HCT116 (cell line): ENCODE data around the gene RRAS2.

ENCODE experiments used
- POLR2A ChIP-seq: IDR thresholded peaks from 2 replicates; pipeline ENCODE4 v1.7.0; 2011; ENCODE audit warnings: borderline replicate concordance; ENCODE audit not compliant: insufficient read depth, insufficient read length; ENCODE audit errors: extremely low read depth
- RAD21 ChIP-seq: IDR thresholded peaks from 2 replicates; pipeline ENCODE4 v1.6.1; 2012; ENCODE audit warnings: low read depth, mild to moderate bottlenecking
- YY1 ChIP-seq: IDR thresholded peaks from 2 replicates; pipeline ENCODE4 v1.6.1; 2011; ENCODE audit warnings: low read length, low read depth, moderate library complexity, mild to moderate bottlenecking; ENCODE audit not compliant: insufficient replicate concordance; ENCODE audit errors: extremely low read depth

DNA sequence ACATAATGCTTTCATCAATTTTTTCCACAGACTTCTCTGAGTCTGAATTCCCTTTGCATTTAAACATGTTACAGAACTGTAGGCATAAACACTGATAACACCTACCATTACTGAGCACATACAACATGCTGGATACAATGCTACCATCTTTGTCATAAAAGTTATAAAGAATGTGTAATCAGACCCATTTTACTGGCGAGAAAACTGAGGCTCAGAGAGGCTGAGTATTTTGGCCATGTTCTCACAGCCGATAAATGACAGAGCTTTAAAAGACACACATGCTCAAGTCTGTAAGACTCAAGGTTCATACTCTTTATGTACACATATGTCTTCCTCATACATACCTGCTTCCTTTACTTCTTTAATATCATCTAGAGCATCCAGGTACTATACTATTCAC is 2.6 kb downstream of the RRAS2 start:
- TF ChIP-seq YY1 (no peak), POLR2A (no peak), RAD21 (no peak)
